Measurements from ENCODE around the gene BBOX1. TPM values are rescaled to one million over a fixed set of nuclear protein-coding genes. Genes with fewer than 3 reads are reported as not detected.
"Not testable (repeated sequence)": the region's sequence is repeated elsewhere in the genome, so short reads cannot be mapped to it uniquely, and the experiment has no call there.

BBOX1 gene
- total RNA-seq, 1 donor from 2014 or later: not detected

GRCh38 chr11:26997378-26997777 is 43.2 kb upstream of the BBOX1 start:
- Mint-ChIP-seq H3K9me3 (no peaks in the 10 kb centered on the region), H3K4me1 (peaks cover 12% of the 10 kb centered on the region), H3K27me3 (ENCODE audit: low read depth) (peaks cover 12% of the 10 kb centered on the region), H3K4me3 (no peak overlapping the region), H3K36me3 (no peaks in the 10 kb centered on the region), H3K27ac (no peak overlapping the region)
- DNase-seq (ENCODE audit: low spot score in 2 of 2, unreplicated experiment in 2 of 2): no peak
- TF ChIP-seq CTCF (IDR thresholded peaks at IDR 0.05; ENCODE audit: unreplicated experiment): no peak

GRCh38 chr11:27001136-27001730 is 39.4 kb upstream of the BBOX1 start:
- not testable (repeated sequence) for H3K27ac Mint-ChIP-seq; DNase-seq (ENCODE audit: low spot score in 2 of 2, unreplicated experiment in 2 of 2); H3K27me3 Mint-ChIP-seq (ENCODE audit: low read depth); H3K9me3 Mint-ChIP-seq; H3K4me3 Mint-ChIP-seq; H3K36me3 Mint-ChIP-seq
- H3K4me1 Mint-ChIP-seq: peaks cover 13% of the 10 kb centered on the region

GRCh38 chr11:27002431-27002830 is 38.2 kb upstream of the BBOX1 start:
- Mint-ChIP-seq H3K9me3 (no peaks in the 10 kb centered on the region), H3K4me1 (peaks cover 9% of the 10 kb centered on the region), H3K36me3 (no peaks in the 10 kb centered on the region), H3K4me3 (no peak overlapping the region), H3K27ac (no peak overlapping the region), H3K27me3 (ENCODE audit: low read depth) (no peaks in the 10 kb centered on the region)
- DNase-seq (ENCODE audit: low spot score in 2 of 2, unreplicated experiment in 2 of 2): no peak
- no peak for TF ChIP-seq CTCF (IDR thresholded peaks at IDR 0.05; ENCODE audit: unreplicated experiment)

- no peak for TF ChIP-seq CTCF (IDR thresholded peaks at IDR 0.05; ENCODE audit: unreplicated experiment)
- no peaks in the 10 kb centered on the region for H3K27me3 Mint-ChIP-seq (ENCODE audit: low read depth)
- no peaks in the 10 kb centered on the region for H3K9me3 Mint-ChIP-seq
- no peak for DNase-seq (ENCODE audit: low spot score in 2 of 2, unreplicated experiment in 2 of 2)
- H3K27ac Mint-ChIP-seq: no peak overlapping the region
- H3K4me3 Mint-ChIP-seq: no peak overlapping the region
- peaks cover 9% of the 10 kb centered on the region for H3K4me1 Mint-ChIP-seq
- no peaks in the 10 kb centered on the region for H3K36me3 Mint-ChIP-seq
These were observed 37.8 kb upstream of the BBOX1 start for GRCh38 chr11:27002838-27003237.

- no peaks in the 10 kb centered on the region for H3K9me3 Mint-ChIP-seq
- H3K27ac Mint-ChIP-seq: no peak overlapping the region
- no peak overlapping the region for H3K4me3 Mint-ChIP-seq
- TF ChIP-seq CTCF (IDR thresholded peaks at IDR 0.05; ENCODE audit: unreplicated experiment): no peak
- H3K27me3 Mint-ChIP-seq (ENCODE audit: low read depth): no peaks in the 10 kb centered on the region
- no peaks in the 10 kb centered on the region for H3K36me3 Mint-ChIP-seq
- H3K4me1 Mint-ChIP-seq: peaks cover 5% of the 10 kb centered on the region
- no peak for DNase-seq (ENCODE audit: low spot score in 2 of 2, unreplicated experiment in 2 of 2)
These were observed 36.5 kb upstream of the BBOX1 start for GRCh38 chr11:27004103-27004502.

- H3K4me1 Mint-ChIP-seq: peaks cover 23% of the 10 kb centered on the region
- no peak for TF ChIP-seq CTCF (IDR thresholded peaks at IDR 0.05; ENCODE audit: unreplicated experiment)
- no peaks in the 10 kb centered on the region for H3K9me3 Mint-ChIP-seq
- no peak overlapping the region for H3K27ac Mint-ChIP-seq
- no peaks in the 10 kb centered on the region for H3K36me3 Mint-ChIP-seq
- no peaks in the 10 kb centered on the region for H3K27me3 Mint-ChIP-seq (ENCODE audit: low read depth)
- no peak for DNase-seq (ENCODE audit: low spot score in 2 of 2, unreplicated experiment in 2 of 2)
- H3K4me3 Mint-ChIP-seq: no peak overlapping the region
These were observed 31.6 kb upstream of the BBOX1 start for GRCh38 chr11:27008811-27009535.

All from mesothelial cell of epicardium (in vitro differentiated cells).